ENCODE data around the gene FOXK1. TPM values are rescaled to one million over a fixed set of nuclear protein-coding genes. Genes with fewer than 3 reads are reported as not detected.
"Not testable (repeated sequence)": the region's sequence is repeated elsewhere in the genome, so short reads cannot be mapped to it uniquely, and the experiment has no call there.

The FOXK1 gene
- total RNA-seq, 1 experiment from 2014 or later: 20.9 TPM

DNA sequence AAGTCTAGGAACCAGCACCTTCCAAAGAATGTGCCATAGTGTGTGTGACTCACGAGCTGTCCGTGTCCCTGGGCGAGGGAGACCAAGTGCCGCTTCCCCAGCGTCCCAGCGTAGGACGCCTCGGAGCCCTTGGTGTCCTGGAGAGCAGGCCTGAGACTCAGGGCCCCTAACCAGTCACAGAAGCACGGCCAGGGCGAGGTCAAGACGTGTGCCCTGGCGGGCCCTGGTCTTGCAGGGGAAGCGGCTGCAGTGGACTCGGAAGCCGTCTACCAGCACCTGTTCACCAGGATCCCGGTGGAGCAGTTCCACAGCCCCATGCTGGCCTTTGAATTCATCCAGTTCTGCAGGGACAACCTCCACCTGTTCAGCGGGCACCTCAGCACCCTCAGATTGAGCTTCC, 103.9 kb downstream of the FOXK1 start:
- DNase-seq (ENCODE audit: low read depth): no peak

DNA sequence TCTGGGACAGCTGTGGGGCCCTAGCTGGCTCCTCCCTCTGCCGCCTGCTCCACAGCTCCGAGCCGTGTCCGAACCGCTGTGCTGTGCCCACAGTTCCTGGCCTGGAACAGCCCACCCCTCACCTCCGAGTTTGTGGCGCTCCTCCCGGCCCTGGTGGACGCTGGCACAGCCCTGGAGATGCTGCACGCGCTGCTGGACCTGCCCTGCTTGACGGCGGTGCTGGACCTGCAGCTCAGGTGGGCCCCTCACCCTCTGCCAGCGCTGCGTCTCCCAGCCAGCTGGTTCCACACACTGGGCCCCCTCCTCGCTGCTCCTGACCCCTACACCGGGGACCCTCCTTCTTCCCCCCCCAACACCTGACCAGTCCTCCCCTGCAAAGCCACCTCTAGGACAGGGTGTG, 105.4 kb downstream of the FOXK1 start:
- DNase-seq (ENCODE audit: low read depth): no peak

DNA sequence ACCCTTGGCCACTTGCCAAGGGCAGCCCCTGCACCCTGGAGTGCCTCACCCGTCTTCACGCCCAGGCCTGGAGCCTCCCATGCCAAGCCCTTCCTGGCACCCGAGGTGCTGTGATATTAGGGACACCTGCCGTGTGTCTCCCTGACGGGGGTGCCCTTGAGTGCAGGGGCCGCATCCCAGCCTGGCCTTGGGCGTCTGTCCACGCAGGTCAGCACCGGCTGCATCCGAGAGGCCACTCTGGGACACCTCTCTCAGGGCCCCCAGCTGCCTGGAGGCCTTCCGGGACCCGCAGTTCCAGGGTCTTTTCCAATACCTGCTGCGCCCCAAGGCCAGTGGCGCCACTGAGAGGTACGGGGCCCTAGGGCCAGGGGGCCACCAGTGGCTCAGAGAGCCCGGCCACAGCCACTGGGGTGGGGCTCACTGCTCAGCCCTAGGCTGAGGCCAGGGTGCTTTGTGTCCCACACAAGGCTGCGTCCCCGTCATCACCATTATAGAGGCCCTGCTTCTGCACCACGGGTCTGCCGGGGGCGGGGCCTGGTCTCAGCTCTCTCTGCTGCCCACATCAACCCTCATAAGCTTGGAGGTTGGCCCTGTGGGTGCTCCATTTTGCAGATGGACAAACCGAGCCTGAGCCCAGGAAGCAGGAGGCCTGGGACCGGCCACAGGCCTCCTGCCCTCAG, 106.0 kb downstream of the FOXK1 start:
- DNase-seq (ENCODE audit: low read depth): no peak

DNA sequence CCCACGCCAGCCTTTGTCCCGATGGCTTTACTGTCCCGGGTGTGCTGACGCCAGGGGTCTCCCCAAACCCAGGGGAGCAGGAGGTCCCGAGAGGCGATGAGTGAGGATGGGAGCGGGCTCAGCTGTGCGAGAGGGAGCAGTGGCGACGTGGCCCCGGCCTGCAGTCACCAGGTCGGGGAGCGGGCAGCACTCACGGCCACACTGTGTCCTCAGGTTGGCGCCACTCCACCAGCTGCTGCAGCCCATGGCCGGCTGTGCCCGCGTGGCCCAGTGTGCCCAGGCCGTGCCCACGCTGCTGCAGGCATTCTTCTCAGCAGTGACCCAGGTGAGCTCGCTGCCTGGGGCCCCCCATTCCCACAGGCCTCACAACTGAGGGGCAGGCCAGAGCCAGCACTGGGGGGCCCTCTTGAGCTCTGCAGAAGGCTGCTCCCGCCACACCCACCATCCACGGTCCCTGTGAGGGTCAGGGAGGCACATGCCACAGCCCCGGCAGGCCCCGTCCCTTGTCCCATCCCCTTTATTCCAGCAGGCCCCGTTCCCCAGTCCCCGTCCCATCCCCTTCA, 106.6 kb downstream of the FOXK1 start:
- no peak for DNase-seq (ENCODE audit: low read depth)

DNA sequence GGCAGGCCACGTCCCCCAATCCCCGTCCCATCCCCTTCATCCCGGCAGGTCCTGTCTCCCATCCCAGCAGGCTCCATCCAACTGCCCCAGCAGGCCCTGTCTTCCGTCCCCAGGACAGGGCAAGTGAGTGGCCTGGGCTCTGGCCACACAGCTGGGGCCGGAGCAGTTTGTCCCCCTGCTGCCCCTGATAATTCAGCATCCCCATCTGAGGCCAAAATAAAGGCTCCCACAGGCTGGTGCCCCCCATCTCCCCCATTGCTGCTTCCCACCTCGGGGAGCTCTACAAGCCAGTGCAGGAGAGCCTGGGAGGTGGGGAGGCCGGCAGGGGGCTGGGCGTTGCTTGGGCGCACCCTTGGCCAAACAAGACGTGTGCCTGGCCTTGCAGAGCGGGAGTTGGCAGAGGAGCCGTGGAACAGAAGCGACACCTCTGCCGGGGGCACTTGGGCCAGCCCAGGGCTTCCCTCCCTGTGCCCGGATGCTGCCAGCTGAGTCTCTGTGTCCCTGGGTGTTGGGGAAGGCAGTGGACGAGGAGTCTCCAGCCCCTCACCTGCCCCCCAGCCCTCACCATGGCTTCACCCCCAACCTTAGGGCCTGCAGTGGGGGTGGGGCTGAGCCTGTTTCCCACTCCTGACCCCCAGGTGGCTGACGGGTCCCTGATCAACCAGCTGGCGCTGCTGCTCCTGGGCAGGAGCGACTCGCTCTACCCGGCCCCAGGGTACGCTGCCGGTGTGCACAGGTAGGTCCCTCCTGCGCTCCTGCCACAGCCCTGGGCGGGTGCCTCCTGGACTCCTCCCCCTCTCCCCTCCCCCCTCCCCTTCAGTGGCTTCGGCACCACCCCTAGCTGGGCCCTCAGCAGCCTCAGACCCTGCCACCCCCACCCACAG, 107.3 kb downstream of the FOXK1 start:
- DNase-seq (ENCODE audit: low read depth): no peak

DNA sequence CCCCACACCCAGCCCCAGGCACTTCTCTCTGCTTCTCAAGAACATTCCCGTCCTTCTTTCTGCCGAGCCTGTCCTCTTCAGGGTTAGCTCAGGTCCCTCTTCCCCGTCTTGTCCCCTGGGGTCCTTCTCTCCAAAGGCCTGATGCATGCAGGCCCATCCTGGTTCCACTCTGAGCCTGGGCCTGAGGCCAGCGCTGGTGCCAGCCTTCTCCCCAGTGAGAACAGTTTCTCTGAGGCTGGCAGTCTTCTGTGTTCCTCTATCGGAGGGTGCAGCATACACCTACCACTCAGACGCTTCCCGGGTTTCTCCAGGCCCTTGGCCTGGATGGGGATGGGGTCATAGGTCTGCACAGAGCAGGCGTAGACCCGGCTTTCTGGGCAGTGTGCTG, 108.0 kb downstream of the FOXK1 start:
- no peak for DNase-seq (ENCODE audit: low read depth)

DNA sequence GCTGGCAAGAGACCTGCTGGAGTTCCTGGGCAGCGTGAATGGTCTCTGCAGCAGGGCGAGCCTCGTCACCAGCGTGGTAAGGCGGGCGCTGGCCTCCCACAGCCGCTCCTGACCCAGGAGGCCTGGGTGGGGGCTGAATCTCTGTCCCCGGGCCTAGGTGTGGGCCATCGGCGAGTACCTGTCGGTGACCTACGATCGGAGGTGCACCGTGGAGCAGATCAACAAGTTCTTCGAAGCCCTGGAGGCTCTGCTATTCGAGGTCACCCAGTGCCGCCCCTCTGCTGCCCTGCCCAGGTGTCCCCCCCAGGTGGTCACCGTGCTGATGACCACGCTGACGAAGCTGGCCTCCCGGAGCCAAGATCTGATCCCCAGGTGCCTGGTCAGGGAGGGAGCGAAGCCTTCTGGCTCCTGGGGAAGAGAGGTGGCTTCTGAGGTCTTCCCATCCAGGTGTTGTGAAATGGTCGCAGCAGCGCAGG, 108.5 kb downstream of the FOXK1 start:
- no peak for DNase-seq (ENCODE audit: low read depth)

DNA sequence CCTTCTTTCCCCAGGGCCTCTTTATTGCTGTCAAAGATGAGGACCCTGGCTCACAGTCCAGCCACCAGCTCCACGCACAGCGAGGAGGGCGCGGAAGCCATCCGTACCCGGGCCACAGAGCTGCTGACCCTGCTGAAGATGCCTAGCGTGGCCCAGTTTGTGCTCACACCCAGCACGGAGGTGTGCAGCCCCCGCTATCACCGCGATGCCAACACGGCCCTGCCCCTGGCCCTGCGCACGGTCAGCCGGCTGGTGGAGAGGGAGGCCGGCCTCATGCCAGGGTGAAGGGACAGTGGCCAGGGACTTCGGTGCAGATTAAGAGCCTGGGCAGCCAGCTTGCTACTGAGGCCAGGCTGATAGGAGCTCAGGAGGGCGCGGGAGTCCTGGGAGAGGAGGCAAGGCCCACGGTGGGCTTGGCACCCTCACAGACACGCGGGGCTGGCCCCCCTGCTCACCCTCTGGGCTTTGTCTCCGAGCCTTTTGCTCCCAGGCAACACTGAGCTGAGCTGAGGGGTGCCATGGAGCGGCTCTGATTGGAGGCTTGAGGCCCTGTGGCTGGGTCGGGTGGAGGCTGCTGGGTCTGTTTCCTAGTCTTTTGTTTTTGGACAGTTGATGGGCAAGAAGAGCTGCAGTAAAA, 109.1 kb downstream of the FOXK1 start:
- no peak for DNase-seq (ENCODE audit: low read depth)

DNA sequence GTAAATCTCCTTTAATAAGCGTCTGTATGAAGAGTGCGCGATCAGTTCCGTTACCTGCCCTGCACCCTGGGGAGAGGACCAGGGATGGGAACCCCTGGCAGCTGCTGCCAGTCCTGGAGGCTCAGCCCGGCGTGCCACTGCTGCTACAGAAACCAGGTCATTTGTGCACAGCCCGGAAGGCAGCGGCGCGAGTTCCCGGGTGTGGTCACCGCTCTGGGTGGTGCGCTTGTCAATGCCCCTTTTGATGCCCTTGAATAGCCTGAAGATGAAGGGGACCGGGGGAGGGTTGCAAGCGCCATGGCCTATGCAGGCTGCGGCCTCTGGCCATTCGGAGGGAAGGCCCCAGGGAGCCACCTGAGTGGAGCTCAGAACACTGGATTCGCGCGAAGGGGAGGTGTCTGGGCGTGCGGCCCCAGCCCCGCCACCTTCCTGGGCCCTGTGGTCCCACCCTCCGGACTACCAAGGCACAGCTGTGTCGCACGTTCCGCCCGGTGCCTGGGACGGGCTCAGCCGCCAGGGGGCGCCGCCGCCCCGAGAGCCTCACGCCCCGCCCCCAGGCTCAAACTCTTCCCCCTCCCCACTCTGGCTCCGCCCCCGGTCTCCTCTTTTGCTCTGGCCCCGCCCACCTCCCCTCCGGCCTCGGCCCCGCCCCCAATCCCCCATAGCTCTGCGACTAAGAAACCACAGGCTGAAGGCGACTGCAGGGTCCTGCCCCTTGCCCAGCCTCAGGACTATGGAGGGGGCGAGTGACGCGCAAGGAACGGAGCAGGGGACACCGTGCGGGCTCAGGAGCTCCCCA, 109.8 kb downstream of the FOXK1 start:
- DNase-seq (ENCODE audit: low read depth): peak; percentile 40

DNA sequence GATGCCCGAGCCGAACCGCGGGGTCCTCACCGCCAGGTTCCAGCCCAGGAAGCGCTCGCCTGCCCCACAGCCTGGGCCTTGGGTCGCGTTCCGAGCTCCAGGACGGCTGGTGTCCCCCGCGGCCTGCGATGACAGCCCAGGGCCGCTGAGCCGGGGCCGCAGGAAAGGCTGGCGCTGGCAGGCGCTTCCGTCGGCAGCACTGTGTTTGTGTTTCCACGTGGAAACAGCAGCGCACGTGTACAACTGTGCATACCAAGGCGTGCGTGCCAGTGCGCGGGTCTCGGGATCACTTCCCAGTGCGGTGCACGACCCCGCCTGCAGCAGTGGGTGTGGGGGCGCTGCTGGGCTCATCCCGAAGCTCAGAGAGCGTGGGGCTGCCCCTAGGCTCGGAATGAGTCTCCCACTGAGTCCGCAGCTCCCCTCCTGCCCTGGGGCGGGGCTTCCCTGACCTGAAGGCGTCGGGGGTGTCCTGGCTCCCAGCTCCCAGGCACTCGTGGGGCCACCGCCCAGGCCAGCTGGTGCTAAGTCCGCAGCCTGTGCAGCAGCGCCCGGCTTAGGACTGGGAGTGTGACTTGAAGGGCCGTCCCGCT, 110.5 kb downstream of the FOXK1 start:
- no peak for DNase-seq (ENCODE audit: low read depth)

DNA sequence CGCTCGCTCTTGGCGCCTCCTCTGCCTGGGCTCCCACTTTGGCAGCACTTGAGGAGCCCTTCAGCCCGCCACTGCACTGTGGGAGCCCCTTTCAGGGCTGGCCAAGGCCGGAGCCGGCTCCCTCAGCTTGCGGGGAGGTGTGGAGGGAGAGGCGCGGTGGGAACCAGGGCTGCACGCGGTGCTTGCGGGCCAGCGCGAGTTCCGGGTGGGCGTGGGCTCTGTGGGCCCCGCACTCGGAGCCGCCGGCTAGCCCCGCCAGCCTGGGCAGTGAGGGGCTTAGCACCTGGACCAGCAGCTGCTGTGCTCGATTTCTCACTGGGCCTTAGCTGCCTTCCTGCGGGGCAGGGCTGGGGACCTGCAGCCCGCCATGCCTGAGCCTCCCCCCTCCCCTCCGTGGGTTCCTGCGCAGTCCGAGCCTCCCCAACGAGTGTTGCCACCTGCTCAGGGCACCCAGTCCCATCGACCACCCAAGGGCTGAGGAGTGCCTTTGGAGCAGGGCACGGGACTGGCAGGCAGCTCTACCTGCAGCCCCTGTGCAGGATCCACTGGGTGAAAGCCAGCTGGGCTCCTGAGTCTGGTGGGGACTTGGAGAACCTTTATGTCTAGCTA, 111.4 kb downstream of the FOXK1 start:
- DNase-seq (ENCODE audit: low read depth): not testable (repeated sequence)

DNA sequence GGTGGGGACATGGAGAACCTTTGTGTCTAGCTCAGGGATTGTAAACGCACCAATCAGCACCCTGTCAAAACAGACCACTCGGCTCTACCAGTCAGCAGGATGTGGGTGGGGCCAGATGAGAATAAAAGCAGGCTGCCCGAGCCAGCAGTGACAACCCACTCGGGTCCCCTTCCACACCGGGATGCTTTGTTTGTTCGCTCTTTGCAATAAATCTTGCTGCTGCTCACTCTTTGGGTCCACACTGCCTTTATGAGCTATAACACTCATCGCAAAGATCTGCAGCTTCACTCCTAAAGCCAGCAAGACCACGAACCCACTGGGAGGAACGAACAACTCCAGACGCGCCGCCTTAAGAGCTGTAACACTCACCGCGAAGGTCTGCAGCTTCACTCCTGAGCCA, 112.1 kb downstream of the FOXK1 start:
- DNase-seq (ENCODE audit: low read depth): not testable (repeated sequence)

DNA sequence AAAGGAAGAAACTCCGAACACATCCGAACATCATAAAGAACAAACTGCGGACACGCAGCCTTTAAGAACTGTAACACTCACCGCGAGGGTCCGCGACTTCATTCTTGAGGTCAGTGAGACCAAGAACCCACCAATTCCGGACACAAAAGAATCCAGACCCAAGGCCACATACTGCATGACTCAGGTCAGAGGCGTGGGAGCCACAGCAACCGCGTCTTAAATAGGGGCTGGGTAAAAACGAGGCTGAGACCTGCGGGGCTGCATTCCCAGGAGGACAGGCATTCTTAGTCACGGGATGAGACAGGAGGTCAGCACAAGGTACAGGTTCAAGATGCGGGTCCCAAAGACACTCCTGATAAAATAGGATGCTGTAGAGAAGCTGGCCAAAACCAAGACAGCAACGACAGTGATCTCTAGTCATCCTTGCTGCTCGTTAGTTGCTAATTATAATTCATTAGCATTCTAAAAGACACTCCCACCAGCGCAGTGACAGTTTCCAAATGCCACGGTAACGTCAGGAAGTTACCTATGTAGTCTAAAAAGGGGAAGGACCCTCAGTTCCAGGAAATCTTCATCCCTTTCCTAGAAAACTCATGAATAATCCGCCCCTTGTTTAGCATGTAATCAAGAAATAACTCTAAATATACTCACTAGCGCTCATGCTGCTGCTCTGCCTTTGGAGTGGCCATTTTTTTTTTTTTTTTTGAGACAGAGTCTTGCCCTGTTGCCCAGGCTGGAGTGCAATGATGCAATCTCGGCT, 112.7 kb downstream of the FOXK1 start:
- DNase-seq (ENCODE audit: low read depth): peak; percentile 79

DNA sequence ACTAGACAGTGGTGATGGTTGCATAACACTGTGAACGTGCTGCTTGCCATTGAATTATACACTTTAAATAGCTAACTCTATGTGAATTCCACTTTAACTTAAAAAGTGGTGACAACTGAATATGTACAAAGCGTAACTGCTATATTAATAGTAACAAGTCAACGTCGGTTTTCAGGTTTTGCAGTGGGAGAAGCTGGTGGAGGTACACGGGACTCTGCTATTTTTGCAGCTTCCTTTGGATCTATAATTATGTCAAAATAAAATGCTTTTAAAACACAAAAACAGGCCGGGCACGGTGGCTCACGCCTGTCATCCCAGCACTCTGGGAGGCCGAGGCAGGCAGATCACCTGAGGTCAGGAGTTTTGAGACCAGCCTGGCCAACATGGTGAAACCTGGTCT, 114.4 kb downstream of the FOXK1 start:
- DNase-seq (ENCODE audit: low read depth): no peak

DNA sequence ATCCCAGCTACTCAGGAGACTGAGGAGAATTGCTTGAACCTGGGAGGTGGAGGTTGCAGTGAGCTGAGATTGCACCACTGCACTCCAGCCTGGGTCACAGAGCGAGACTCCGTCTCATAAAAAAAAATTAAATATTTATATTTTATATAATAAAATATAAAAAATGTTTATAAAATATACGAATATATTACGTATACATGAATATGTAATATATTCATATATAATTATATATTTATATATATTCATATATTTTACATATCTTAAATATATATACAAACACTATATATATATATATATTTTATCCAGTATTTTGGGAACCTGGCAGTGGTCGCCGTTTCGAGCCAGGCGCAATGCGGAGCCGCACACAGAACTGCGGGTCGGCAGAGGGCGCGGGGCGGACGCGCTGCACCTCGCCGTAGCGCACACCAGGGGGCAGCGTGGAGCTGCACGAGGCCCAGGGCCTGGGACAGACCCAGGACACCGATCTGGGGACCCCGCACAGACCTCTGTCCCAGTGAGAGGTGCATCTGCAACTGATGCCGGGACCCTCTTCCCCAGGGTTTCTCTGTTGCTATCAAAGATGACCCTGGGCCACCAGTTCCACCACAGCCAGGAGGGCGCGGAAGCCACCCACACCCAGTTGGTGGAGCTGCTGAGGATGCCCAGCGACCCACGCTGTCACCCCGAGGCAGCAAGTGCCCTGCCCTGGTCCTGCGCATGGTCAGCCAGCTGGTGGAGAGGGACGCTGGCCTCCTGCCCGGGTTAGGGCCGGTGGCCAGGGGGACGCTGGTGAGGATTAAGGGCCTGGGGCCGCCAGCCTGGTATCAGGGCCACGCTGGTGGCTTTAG, 116.0 kb downstream of the FOXK1 start:
- DNase-seq (ENCODE audit: low read depth): peak; percentile 79

DNA sequence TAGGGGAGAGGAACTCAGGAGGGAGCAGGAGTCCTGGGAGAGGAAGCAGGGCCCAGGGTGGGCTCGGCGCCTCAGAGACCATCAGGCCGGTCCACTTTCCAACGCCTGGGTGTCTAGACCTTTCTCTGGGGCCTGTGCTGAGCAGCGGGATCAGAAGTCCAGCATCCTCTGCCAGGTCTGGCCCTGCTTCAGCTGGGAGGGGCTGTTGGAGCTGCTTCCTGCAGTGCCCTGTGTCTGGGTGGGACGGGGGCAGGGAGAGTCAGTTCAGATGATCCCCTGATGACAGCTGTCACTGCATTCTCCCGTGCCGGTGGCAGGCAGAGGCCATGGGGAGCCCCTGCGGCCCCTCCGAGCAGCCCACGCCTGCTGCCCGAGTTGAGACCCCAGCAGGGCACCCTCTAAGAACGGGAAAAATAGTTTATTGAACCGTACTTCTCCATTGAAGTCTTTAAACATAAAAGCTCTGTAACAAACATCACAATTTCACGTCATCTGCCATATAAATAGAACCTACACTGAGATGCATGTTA, 116.7 kb downstream of the FOXK1 start:
- no peak for DNase-seq (ENCODE audit: low read depth)

DNA sequence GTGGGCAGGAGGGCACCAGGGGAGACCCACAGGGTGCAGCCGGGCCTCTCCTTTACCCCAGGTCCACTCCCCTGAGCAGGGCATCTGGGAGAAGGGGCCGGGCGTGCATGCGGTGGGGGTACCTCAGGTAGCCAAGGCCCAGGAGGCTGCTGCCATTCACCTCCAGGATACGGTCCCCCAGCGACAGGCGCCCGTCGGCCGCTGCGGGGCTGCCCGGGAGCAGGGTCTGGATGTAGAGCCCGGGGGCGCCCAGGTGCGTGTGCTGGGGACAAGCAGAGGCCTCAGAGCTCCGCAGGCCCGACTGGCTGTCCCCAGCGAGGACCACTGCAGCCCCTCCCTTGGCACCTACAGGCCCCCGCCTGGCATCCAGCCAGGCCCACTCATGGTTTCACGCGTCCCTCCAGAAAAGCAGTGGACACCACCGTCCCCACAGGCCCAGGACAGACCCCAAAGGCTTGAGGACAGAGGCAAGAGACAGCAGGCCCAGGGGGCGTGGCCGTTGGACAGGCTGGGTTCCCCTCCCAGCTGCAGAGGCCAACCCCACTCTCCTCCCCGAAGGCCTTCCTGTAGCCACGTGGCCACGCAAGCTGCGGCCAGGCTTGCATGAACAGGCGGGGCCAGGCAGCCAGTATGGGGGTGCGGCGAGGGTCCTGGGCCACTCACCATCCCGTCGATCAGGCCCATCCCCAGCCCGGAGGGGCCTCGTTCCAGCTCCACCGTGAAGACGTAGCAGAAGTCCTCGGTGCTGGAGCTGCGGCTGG, 117.6 kb downstream of the FOXK1 start:
- DNase-seq (ENCODE audit: low read depth): peak; percentile 48

DNA sequence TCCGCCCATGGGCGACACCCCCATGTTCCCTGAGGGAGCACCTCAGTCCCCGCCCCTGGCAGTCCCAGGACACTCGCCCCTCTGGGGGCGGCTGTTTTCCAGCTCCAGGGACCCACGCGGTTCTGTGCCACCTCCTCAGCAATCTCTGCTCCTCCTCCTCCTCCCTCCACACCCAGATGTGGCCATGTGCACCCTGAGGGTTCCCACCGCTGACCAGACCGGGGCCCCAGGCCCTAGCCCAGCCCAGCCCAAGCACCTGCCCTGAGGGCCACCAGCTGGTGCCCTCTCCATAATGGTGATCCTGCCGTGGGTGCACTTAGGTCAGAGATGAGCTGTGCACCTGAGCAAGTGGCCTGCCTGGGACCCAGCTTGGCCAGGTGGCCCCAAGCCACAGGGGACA, 118.4 kb downstream of the FOXK1 start:
- DNase-seq (ENCODE audit: low read depth): no peak
